Vagina (tissue), 2 donors: ENCODE measurements around the gene F3.

Experiments used
- POLR2A ChIP-seq, 2 donors: fragments of 450-650 bp; IDR thresholded peaks; one replicate each; pipeline ENCODE4 v1.6.1; 2017; ENCODE audit warnings: antibody characterized with exemption in 2 of 2, mild to moderate bottlenecking in 2 of 2, moderate library complexity in 2 of 2
- POLR2AphosphoS5 ChIP-seq, 2 donors: sonication (generic); formaldehyde crosslinking; IDR thresholded peaks; one replicate each; pipeline ENCODE4 v1.9.0; 2017; ENCODE audit warnings: antibody characterized with exemption in 2 of 2, mild to moderate bottlenecking in 2 of 2, low read depth in 1 of 2; ENCODE audit not compliant: insufficient read depth in 1 of 2
- TF ChIP-seq, protein P1 (sequence below), 3 experiments: fragments of 450-650 bp in 2 of 3; fragments of 200-600 bp in 1 of 3; sonication (generic) in 1 of 3; IDR thresholded peaks; one replicate each; pipeline ENCODE4 v1.5.1; 2017 to 2019; ENCODE audit warnings: antibody characterized with exemption in 3 of 3, mild to moderate bottlenecking in 2 of 3, moderate library complexity in 2 of 3

DNA sequence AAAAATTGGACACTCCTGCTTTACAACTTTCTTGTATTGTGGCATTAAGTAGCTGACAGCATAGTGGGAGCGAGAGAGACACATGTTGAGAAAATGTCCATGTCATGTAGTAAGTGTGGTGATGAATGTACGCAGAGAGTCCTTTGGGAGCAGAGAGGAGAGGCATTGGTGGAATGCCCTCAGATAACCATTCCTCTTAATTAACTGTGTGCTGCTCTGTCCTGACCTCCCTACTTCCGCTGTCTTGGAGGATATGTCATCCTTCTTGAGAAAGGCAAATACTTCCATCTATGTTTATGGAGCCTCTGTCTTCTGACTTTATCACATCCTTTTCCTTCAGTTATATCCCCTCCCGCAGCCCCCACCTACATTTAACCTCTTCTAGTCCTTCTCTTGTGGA lies 38.4 kb downstream of the F3 start:
- TF ChIP-seq, protein P1, sequence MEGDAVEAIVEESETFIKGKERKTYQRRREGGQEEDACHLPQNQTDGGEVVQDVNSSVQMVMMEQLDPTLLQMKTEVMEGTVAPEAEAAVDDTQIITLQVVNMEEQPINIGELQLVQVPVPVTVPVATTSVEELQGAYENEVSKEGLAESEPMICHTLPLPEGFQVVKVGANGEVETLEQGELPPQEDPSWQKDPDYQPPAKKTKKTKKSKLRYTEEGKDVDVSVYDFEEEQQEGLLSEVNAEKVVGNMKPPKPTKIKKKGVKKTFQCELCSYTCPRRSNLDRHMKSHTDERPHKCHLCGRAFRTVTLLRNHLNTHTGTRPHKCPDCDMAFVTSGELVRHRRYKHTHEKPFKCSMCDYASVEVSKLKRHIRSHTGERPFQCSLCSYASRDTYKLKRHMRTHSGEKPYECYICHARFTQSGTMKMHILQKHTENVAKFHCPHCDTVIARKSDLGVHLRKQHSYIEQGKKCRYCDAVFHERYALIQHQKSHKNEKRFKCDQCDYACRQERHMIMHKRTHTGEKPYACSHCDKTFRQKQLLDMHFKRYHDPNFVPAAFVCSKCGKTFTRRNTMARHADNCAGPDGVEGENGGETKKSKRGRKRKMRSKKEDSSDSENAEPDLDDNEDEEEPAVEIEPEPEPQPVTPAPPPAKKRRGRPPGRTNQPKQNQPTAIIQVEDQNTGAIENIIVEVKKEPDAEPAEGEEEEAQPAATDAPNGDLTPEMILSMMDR (IDR thresholded peaks at IDR 0.05): no peak
- TF ChIP-seq POLR2A (IDR thresholded peaks at IDR 0.05): no peak
- no peak for TF ChIP-seq POLR2AphosphoS5 (IDR thresholded peaks at IDR 0.05; ENCODE audit: insufficient read depth in 1 of 2, low read depth in 1 of 2)
